ENCODE data around the gene GNLY.

DNA sequence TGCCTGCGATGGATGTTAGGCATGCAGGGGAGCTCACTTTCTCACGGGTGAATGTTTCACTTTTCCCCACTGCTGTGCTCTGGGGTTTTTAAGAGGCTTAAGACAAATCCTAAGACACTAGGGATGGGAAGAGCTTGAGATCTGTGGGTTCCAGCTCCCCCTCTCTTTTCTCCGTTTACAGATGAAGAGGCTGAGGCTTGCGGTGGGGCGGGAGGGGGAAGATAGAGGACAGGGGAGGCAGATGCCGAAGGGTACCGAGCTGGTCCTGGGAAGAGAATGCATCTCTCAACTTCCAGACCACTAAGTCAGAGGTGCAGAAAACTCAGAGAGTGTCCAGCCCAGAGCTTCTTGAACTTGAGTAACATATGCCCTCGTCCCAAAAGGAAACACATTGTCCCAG, 51.5 kb downstream of the GNLY start:
- TF ChIP-seq YY1 (IDR thresholded peaks at IDR 0.05; ENCODE audit: insufficient read depth, insufficient read length) (no peak), ZNF274 (IDR thresholded peaks at IDR 0.05; ENCODE audit: low read depth, low read length) (no peak)

Measured in NT2/D1 (cell line).